PC-9 (cell line): ENCODE measurements around the gene LIN7C. TPM values are rescaled to one million over a fixed set of nuclear protein-coding genes. Genes with fewer than 3 reads are reported as not detected.

Experiments
- BruUV-seq: library from RNA; stranded (reverse); fragments of 400-500 nt; replicated peaks from 2 replicates; lab custom pipeline; 2021; lab: Mats Ljungman, UMichigan
- CTCF ChIA-PET: fragments of 300-600 bp; sonication (Branson Sonifier 250); formaldehyde crosslinking; loops from one replicate; lab custom pipeline; 2022; ENCODE audit warnings: antibody characterized with exemption; lab: Charles Lee
- POLR2A ChIA-PET: fragments of 300-600 bp; sonication (Branson Sonifier 250); formaldehyde crosslinking; loops from one replicate; lab custom pipeline; 2022; ENCODE audit warnings: antibody characterized with exemption; ENCODE audit not compliant: unreplicated experiment; lab: Charles Lee
- DNase-seq, 2 experiments: peaks; one replicate each; pipeline versions ENCODE4 v3.0.0 to v3.0.0-alpha.2; 2015 to 2022; ENCODE audit warnings: mixed read lengths in 1 of 2
- H2AFZ ChIP-seq: fragments of 200-600 bp; sonication (generic); 2 replicates; pipeline ENCODE4 v1.8.1; 2017; ENCODE audit warnings: antibody characterized with exemption
- H3F3A ChIP-seq: fragments of 200-600 bp; sonication (generic); 2 replicates; pipeline ENCODE4 v1.8.1; 2017; ENCODE audit warnings: antibody characterized with exemption, mild to moderate bottlenecking, low read depth; ENCODE audit not compliant: insufficient read depth
- H3K27ac ChIP-seq: fragments of 200-600 bp; sonication (generic); 2 replicates; pipeline ENCODE4 v1.6.1; 2016; ENCODE audit warnings: mixed run types
- H3K27me3 ChIP-seq: fragments of 200-600 bp; sonication (generic); 2 replicates; pipeline ENCODE4 v1.6.1; 2016; ENCODE audit warnings: low read depth, mixed run types; ENCODE audit not compliant: insufficient read depth
- H3K36me3 ChIP-seq: fragments of 200-600 bp; sonication (generic); 2 replicates; pipeline ENCODE4 v1.6.1; 2016; ENCODE audit warnings: low read depth, mixed run types
- H3K4me1 ChIP-seq: fragments of 200-600 bp; sonication (generic); replicated peaks from 2 replicates; pipeline ENCODE4 v1.6.1; 2016; ENCODE audit warnings: mixed run types; ENCODE audit not compliant: insufficient read depth
- H3K4me2 ChIP-seq: fragments of 200-600 bp; sonication (generic); 2 replicates; pipeline ENCODE4 v1.6.1; 2017; ENCODE audit warnings: mixed run types
- H3K4me3 ChIP-seq: fragments of 200-600 bp; sonication (generic); 2 replicates; pipeline ENCODE4 v1.6.1; 2016; ENCODE audit warnings: mixed run types
- H3K79me2 ChIP-seq: fragments of 200-600 bp; sonication (generic); 2 replicates; pipeline ENCODE4 v1.6.1; 2017; ENCODE audit warnings: low read depth, mixed run types
- H3K9me2 ChIP-seq: fragments of 200-600 bp; sonication (generic); 2 replicates; pipeline ENCODE4 v1.8.1; 2017; ENCODE audit warnings: mild to moderate bottlenecking; ENCODE audit not compliant: insufficient read depth
- H3K9me3 ChIP-seq: fragments of 200-600 bp; sonication (generic); 2 replicates; pipeline ENCODE4 v1.8.1; 2016; ENCODE audit warnings: low read depth; ENCODE audit not compliant: insufficient read depth
- H4K20me1 ChIP-seq: fragments of 200-600 bp; sonication (generic); 2 replicates; pipeline ENCODE4 v1.8.1; 2017; ENCODE audit not compliant: insufficient read depth
- EZH2 ChIP-seq: fragments of 200-600 bp; sonication (generic); IDR thresholded peaks from 2 replicates; pipeline ENCODE4 v1.8.0; 2017; ENCODE audit warnings: antibody characterized with exemption, low read depth
- intact Hi-C: fragments of 100-400 bp; cut with micrococcal nuclease; formaldehyde crosslinking; loops from one replicate; pipeline ENCODE4 v1.10.0; 2022; ENCODE audit not compliant: unreplicated experiment
- total RNA-seq: library from RNA; stranded (reverse); gene quantifications from 2 replicates; pipeline ENCODE4 v1.2.3, GENCODE V29; 2021
- TF ChIP-seq, protein P1 (sequence below): fragments of 200-600 bp; sonication (generic); conservative IDR thresholded peaks from 2 replicates; pipeline ENCODE4 v1.6.1; 2017; ENCODE audit warnings: mixed run types, antibody characterized with exemption, mild to moderate bottlenecking, moderate library complexity

Gene LIN7C
- total RNA-seq, 1 experiment from 2014 or later = 30.6 TPM

DNA sequence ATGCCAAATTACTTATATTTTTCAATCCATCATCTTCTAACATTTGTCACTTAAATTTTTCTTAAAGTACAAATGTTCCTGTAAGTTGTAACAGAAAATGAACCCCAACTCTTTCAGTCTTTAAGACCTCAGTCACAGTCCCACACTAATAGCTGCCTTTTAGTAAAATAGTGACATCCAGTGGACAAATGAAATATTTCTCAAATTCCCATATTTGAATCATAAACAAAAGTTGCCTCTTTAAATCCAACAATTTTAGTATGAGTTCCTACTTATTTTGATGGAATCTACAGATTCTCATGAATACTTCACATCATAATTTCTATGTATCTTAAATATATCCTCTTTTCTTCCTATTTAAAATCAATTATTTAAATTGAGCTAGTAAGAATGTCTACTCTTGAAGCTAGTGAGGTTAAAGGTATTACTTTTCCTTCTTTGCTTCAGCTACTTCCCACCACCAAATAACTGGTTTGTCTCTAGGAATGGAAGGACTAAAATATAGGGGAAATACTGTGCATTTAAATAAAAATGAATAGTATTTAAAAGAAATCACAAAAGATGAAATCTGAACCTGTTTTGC lies 9.2 kb downstream of the LIN7C start:
- H3K4me2 ChIP-seq = no peak overlapping the region
- no peak overlapping the region for H3K27ac ChIP-seq
- CTCF ChIA-PET = interaction anchor here (0.6 to 0.7 kb wide), 3 partner anchors 15 to 1632 kb away, joined by 3 to 5 read pairs (median 4); no protein-coding TSS in a partner anchor
- H3K9me3 ChIP-seq = no peaks in the 10 kb centered on the region
- BruUV-seq = no TSS peak
- no peak for TF ChIP-seq EZH2
- TF ChIP-seq, protein P1, sequence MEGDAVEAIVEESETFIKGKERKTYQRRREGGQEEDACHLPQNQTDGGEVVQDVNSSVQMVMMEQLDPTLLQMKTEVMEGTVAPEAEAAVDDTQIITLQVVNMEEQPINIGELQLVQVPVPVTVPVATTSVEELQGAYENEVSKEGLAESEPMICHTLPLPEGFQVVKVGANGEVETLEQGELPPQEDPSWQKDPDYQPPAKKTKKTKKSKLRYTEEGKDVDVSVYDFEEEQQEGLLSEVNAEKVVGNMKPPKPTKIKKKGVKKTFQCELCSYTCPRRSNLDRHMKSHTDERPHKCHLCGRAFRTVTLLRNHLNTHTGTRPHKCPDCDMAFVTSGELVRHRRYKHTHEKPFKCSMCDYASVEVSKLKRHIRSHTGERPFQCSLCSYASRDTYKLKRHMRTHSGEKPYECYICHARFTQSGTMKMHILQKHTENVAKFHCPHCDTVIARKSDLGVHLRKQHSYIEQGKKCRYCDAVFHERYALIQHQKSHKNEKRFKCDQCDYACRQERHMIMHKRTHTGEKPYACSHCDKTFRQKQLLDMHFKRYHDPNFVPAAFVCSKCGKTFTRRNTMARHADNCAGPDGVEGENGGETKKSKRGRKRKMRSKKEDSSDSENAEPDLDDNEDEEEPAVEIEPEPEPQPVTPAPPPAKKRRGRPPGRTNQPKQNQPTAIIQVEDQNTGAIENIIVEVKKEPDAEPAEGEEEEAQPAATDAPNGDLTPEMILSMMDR = peak; percentile 56
- H2AFZ ChIP-seq = no peak overlapping the region
- intact Hi-C loops = no loop called here
- no peak for DNase-seq
- H3F3A ChIP-seq = peaks cover 21% of the 10 kb centered on the region
- POLR2A ChIA-PET = interaction anchor here (0.5 kb wide), 1 partner anchor 11 kb away, joined by 3 read pairs; no protein-coding TSS in a partner anchor
- no peak overlapping the region for H3K4me3 ChIP-seq
- no peaks in the 10 kb centered on the region for H3K4me1 ChIP-seq
- H3K36me3 ChIP-seq = peaks cover 38% of the 10 kb centered on the region
- H3K9me2 ChIP-seq = no peaks in the 10 kb centered on the region
- peaks cover 35% of the 10 kb centered on the region for H4K20me1 ChIP-seq
- H3K79me2 ChIP-seq = peaks cover 14% of the 10 kb centered on the region
- H3K27me3 ChIP-seq = no peaks in the 10 kb centered on the region

DNA sequence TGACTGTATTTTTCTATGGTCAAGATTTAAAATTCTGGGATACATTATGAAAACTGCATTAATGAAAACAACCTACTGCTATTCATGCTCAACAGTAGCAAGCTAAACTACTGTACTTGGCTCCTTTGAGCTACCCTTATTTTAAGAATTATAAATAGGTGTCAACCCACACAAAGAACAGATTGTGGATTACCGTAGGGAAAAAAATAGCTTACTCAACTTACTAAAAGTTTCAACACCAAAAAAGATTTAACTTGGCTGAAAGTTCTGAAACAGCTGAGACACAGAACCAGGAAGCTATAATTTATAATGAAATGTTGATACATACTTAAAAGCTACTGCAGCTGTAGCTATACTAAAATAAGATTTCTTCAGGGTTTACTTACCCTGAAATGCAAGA lies 10.1 kb downstream of the LIN7C start:
- intact Hi-C loops = no loop called here
- CTCF ChIA-PET = interaction anchor here (0.7 kb wide), 1 partner anchor 475 kb away, joined by 3 read pairs; no protein-coding TSS in a partner anchor

DNA sequence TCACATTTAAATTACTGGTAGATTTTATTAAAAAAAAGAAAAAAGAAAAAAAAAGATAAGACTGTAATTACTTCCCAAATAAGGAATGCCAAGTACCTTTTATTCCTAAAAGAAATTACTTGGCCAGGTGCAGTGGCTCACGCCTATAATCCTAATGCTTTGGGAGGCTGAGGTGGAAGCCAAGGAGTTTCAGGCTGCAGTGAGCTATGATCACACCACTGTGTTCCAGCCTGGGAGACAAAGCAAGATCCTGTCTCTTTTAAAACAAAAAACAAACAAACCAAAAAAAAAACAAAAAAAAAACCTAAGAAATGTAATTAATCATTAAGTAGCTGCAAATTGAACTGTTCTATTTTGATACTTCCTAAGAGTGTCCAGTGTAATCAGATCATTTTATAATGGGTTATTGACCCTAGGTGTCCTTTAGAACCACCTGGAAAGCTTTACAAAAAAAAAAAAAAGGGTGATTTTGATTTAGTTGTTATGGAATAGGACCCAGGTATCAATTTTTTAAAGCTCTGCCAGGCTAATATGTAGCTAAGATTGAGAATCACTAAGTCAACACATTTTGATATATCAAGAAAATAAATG lies 10.8 kb downstream of the LIN7C start:
- Histone ChIP-seq H3F3A (peaks cover 20% of the 10 kb centered on the region), H3K27me3 (no peaks in the 10 kb centered on the region), H3K27ac (no peak overlapping the region), H3K4me2 (no peak overlapping the region), H3K9me3 (no peaks in the 10 kb centered on the region), H3K4me3 (no peak overlapping the region), H3K79me2 (peaks cover 8% of the 10 kb centered on the region; the same call in 1 of the 2 replicates), H3K36me3 (peaks cover 37% of the 10 kb centered on the region), H3K4me1 (no peaks in the 10 kb centered on the region), H4K20me1 (peaks cover 26% of the 10 kb centered on the region), H3K9me2 (no peaks in the 10 kb centered on the region), H2AFZ (no peak overlapping the region)
- DNase-seq = no peak
- TF ChIP-seq EZH2 = no peak
- TF ChIP-seq, protein P1 = no peak
- ChIA-PET CTCF (interaction anchor here (0.6 to 0.8 kb wide), 3 partner anchors 10 to 476 kb away, joined by 3 to 9 read pairs (median 3); partner anchors contain the start of gene LGR4), POLR2A (interaction anchor here (0.6 kb wide), 1 partner anchor 27 kb away, joined by 7 read pairs; no protein-coding TSS in a partner anchor)
- no TSS peak for BruUV-seq
- intact Hi-C loops = no loop called here

More for the DNA sequence above, 10.1 kb downstream of the LIN7C start:
- Histone ChIP-seq H3K4me2 (no peak overlapping the region), H3K27me3 (no peaks in the 10 kb centered on the region), H4K20me1 (peaks cover 27% of the 10 kb centered on the region), H3K27ac (no peak overlapping the region), H2AFZ (no peak overlapping the region), H3K79me2 (peaks cover 8% of the 10 kb centered on the region; the same call in 1 of the 2 replicates), H3F3A (peaks cover 21% of the 10 kb centered on the region), H3K9me3 (no peaks in the 10 kb centered on the region), H3K4me3 (no peak overlapping the region), H3K4me1 (no peaks in the 10 kb centered on the region), H3K36me3 (peaks cover 38% of the 10 kb centered on the region), H3K9me2 (no peaks in the 10 kb centered on the region)
- BruUV-seq = no TSS peak
- POLR2A ChIA-PET = interaction anchor here (0.6 kb wide), 1 partner anchor 28 kb away, joined by 7 read pairs; no protein-coding TSS in a partner anchor
- no peak for DNase-seq
- TF ChIP-seq EZH2 = no peak
- TF ChIP-seq, protein P1 = no peak
